CD4-positive, alpha-beta T cell treated with Interferon alpha-2 for 1 hour (primary cell): ENCODE data around the gene MMADHC.

Experiments used
- DNase-seq, 2 donors: peaks; one replicate each; pipeline ENCODE4 v3.0.0-alpha.2; 2020 to 2022

MMADHC gene

GRCh38 chr2:149544692-149545091, 42.9 kb downstream of the MMADHC start:
- peak in 1 of 2 donors; percentile 27 for DNase-seq

GRCh38 chr2:149543845-149544244, 43.7 kb downstream of the MMADHC start:
- DNase-seq, result no peak

GRCh38 chr2:149540138-149540537, 47.4 kb downstream of the MMADHC start:
- DNase-seq, result no peak

GRCh38 chr2:149538138-149538833, 49.3 kb downstream of the MMADHC start:
- DNase-seq, result no peak

- peak in 1 of 2 donors; percentile 12 for DNase-seq
These were observed 50.4 kb downstream of the MMADHC start for GRCh38 chr2:149537092-149537726.

DNA sequence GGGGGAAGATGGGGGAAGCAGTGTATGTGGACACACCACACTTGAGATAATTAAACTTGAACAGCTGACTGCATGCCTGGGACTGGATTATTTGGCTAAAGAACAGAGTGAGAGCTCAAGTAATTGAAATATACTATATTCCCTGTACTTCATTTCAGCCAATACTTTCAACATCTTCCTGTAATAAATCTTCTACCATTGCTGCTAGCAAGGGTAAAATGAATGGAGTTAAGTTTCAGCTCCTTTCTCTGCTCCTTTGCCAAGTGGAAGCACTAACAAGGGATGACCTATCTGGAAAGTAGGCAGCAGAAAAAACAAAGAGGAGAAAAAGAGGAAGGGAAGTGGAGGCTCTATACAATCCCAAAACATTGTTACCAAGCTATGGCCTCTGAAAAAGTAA, 50.9 kb downstream of the MMADHC start:
- DNase-seq, result no peak

GRCh38 chr2:149534674-149535073, 52.9 kb downstream of the MMADHC start:
- DNase-seq, result no peak

DNA sequence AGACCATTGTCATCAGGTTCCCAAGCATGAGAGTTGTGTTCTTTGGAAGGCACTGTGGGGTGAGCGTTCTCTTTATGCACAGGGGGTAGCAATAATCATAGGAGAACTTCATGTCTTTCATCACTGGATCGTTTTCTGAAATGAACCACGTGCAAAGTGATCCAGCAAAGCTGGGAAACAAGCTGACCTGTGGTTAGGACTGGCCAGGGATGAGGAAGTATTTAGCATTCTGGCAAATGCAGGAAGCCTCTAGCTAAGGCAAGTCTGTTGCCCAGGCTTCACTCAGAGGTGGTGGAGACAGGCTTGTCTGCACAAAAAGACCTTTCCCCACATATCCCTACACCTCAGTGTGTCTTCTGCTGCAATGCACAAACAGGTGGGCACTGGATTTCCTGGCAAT, 58.6 kb downstream of the MMADHC start:
- no peak for DNase-seq

DNA sequence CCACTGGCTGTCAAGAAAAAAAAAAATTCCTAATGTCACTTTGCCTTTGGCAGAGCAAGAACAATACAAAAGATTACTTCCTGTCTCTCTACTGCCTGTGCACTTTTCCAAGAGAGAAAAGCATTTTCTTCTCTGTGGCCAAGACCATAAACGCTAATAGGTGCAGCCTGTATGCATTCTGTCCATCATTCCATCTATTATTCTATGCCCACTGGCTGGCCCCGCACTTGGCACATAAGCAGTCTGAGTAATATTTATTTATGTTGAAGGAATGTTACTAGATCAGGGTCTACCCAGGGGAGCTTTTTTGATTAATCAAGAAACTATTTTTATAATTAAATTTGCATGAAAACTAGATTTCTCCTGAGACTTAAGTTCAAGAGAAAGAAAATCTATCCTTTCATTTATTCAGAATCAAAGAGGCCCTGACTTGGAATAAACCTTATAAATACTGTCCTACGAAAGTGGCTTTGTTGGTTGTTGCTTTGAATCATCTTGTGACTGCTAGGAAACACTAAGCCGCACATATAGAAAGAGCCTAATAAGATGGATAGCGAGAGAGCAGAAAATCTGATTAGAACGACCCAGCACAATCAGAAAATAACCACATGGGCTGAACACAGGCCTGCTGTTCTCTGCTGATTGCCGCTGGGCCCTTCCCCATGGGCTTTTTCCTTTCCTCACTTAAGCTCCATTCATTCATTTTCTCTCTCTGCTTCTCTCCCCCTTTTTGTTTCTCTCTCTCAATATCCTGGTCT, 59.4 kb downstream of the MMADHC start:
- DNase-seq, result no peak

GRCh38 chr2:149526689-149527088, 60.9 kb downstream of the MMADHC start:
- no peak for DNase-seq

DNA sequence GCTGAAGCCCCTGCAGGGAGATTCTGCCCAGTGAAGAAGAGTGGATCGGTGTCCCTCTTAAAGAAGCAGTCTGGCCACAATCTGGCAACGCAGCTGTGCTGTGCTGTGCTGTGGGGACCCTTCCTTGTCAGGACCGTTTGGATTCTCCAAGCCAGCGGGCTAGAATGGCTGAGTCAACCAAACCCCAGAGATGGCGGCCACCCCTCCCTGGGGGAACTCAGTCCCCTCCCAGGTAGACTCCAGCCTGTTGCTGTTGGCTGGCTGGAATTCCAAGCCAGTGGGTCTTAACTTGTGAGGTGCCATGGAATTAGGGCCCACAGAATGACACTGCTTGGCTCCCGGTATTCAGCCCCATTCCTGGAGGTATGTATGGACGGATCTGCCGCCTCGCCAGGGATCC, 62.3 kb downstream of the MMADHC start:
- DNase-seq, result no peak
